HG03520 (cell line): ENCODE data around the gene FUZ.

Experiments used
- ATAC-seq: cut with Tn5 transposase; IDR thresholded peaks from one replicate; pipeline ENCODE4 v1.9.1; 2021; ENCODE audit warnings: mild to moderate bottlenecking, moderate library complexity; ENCODE audit not compliant: unreplicated experiment

Gene FUZ

DNA sequence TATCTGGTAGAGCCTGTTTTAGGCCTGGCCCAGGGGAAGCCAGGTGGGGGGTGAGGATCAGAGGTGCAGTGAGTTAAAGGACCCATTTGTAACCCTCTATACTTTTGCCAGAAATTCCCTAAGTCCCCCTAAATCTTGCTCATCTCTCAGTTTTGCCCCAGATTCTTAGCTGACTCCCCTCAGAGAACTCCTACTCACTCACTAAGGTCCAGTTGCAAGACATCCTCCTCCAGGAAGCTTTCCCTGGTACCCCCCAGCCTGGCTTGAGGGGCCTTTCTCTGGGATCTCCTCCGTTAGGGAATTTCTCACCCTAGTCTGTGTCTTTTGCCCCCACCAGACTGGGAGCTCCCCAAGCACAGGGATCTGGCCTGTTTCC lies 51.9 kb downstream of the FUZ start:
- ATAC-seq, result no peak

DNA sequence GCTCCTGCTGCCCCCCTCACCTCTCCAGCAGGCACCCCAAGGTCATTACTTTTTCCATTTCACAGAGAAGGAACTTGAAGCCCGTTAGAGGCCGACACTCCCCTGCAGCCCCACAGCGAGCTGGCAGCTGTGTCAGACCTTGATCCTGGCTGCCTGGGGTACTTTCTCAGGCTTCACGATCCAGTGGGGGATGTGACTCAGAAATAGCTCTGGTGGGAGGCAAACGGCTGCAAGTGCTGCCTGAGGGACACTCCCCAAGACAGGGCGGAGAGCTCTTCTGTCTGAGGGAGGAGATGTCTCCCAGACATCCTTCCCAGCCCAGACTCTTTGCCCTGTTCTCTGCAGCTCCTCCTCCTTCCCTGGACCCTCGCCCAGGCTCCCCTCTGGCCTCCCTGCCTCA lies 54.8 kb downstream of the FUZ start:
- ATAC-seq, result no peak
